Prostate gland (tissue), 2 donors: Measurements from ENCODE around the gene RNF144A.

Source experiments
- CTCF ChIP-seq, 4 experiments: fragments of 200-600 bp in 2 of 4; fragments of 450-650 bp in 2 of 4; sonication (generic) in 2 of 4; IDR thresholded peaks; 1 replicate in 3 of 4; 2 replicates in 1 of 4; pipeline ENCODE4 v1.5.1; 2016 to 2019; ENCODE audit warnings: antibody characterized with exemption in 4 of 4, mild to moderate bottlenecking in 2 of 4, moderate library complexity in 2 of 4
- POLR2A ChIP-seq: fragments of 450-650 bp; IDR thresholded peaks from one replicate; pipeline ENCODE4 v1.6.1; 2016; ENCODE audit warnings: antibody characterized with exemption, mild to moderate bottlenecking

- TF ChIP-seq CTCF (IDR thresholded peaks at IDR 0.05) (no peak), POLR2A (no peak)
These were observed 679 bp downstream of the RNF144A start for GRCh38 chr2:6917761-6918421.
